OCI-LY3 (cell line): Measurements from ENCODE around the gene EPS8L1.

Experiments
- EZH2phosphoT487 ChIP-seq: fragments of 200-600 bp; shearing (Covaris generic); IDR thresholded peaks from 2 replicates; pipeline ENCODE4 v1.6.1; 2018; ENCODE audit warnings: antibody characterized with exemption, mixed run types, low read depth
- TF ChIP-seq, protein P1 (sequence below): fragments of 200-600, 300-600 bp; sonication (generic); IDR thresholded peaks from 2 replicates; pipeline ENCODE4 v1.5.1; 2014; ENCODE audit warnings: antibody characterized with exemption, low read length, low read depth

- TF ChIP-seq, protein P1, sequence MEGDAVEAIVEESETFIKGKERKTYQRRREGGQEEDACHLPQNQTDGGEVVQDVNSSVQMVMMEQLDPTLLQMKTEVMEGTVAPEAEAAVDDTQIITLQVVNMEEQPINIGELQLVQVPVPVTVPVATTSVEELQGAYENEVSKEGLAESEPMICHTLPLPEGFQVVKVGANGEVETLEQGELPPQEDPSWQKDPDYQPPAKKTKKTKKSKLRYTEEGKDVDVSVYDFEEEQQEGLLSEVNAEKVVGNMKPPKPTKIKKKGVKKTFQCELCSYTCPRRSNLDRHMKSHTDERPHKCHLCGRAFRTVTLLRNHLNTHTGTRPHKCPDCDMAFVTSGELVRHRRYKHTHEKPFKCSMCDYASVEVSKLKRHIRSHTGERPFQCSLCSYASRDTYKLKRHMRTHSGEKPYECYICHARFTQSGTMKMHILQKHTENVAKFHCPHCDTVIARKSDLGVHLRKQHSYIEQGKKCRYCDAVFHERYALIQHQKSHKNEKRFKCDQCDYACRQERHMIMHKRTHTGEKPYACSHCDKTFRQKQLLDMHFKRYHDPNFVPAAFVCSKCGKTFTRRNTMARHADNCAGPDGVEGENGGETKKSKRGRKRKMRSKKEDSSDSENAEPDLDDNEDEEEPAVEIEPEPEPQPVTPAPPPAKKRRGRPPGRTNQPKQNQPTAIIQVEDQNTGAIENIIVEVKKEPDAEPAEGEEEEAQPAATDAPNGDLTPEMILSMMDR = no peak
- TF ChIP-seq EZH2phosphoT487 = no peak
Measured at GRCh38 chr19:55067869-55068268, 7.8 kb upstream of the EPS8L1 start.
